Embryonic facial prominence (tissue), 1 donor: Measurements from ENCODE around the gene RSPH1.
"Not testable (repeated sequence)": the region's sequence is repeated elsewhere in the genome, so short reads cannot be mapped to it uniquely, and the experiment has no call there.

Experiments
- DNase-seq: peaks from one replicate; pipeline ENCODE4 v3.0.0-alpha.2; 2016; ENCODE audit errors: extremely low spot score

RSPH1 gene

DNA sequence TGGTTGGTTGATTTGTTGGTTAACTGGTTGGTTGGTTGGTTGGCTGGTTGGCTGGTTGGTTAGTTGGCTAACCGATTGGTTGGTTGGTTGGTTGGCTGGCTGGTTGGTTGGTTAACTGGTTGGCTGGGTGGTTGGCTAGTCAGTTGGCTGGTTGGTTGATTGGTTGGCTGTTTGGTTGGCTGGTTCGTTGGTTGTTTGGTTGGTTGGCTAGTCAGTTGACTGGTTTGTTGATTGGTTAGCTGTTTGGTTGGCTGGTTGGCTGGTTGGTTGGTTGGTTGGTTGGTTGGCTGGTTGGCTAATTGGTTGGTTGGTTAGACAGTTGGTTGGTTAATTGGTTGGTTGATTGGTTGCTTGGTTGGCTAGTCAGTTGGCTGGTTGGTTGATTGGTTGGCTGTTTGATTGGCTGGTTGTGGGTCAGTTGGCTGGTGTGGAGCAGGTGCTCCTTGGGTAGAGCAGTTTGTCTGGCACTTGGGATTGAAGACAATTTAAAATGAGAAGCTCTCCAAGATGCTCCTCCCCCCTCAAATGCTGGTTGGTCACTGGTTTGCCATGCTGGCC lies 6.9 kb downstream of the RSPH1 start:
- no peak for DNase-seq

DNA sequence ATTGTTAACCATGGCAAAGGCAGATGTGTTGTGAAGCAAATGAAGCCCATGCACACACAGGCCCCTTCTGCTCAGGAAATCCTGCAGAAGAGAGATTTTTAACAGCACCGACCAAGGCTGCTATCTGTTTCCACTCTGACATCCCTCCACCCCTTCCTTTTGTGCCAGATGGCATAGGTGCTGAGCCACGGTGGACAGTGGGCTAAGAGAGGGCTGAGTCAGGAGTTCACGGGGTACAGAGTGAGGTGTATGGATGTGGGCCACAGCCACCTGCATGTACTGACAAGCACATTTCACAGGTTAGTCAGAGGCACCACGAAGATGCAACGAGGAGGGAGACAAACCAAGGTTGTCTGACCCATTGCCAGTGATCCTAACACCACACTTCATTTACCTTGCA lies 9.5 kb downstream of the RSPH1 start:
- no peak for DNase-seq

DNA sequence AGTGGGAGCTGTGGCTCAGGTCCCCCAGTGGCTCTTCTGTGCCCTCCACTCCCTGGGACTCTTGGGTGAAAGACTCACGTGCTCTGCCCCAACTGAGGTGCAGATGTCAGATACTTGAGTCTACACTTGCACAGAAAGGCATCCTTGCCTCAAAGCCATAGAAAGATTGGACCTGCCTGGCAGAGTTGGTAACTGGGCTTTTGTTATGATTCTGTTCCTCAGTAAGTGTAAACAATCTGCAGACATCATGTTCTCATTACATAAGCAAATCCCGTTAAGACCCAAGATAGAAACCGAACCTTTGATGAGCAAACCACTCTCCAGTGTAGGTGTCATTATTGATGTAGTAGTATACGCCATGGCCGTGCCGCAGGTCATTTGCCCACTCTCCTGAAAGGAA lies 10.0 kb downstream of the RSPH1 start:
- no peak for DNase-seq

DNA sequence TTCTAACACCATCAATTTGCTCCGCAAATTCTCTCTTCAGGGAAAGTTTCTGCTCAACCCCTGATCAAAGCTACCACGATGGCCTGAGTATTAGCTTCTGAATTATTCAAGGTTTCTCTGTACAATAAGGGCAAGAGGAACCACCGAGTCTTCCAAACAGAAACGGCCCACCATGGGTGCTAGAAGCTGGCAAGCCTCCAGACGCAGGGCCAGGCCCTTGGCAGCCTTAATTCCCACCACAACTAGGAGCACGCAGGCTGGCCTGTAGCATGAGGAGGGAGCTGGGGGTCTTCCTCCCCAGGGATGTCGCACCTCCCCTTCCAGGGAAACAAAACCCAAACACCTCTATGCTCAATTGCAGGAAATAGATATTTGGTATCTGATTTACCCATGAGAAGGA lies 11.1 kb downstream of the RSPH1 start:
- DNase-seq: no peak

DNA sequence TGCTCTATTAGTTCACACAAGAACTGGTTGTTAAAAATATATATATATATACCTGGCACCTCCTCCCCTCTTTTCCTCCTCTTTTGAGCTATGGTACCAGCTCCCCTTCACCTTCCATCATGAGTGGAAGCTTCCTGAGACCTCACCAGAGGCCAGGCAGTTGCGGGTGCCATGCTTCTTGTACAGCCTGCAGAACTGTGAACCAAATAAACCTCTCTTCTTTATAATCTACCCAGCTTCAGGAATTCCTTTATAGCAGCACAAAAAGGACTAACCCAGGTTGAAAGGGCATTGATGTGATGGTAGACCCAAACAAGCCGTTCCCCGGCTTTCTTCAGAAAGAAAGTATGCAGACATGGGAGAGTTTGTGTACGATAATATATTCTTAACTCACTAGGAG lies 14.9 kb downstream of the RSPH1 start:
- DNase-seq: no peak

DNA sequence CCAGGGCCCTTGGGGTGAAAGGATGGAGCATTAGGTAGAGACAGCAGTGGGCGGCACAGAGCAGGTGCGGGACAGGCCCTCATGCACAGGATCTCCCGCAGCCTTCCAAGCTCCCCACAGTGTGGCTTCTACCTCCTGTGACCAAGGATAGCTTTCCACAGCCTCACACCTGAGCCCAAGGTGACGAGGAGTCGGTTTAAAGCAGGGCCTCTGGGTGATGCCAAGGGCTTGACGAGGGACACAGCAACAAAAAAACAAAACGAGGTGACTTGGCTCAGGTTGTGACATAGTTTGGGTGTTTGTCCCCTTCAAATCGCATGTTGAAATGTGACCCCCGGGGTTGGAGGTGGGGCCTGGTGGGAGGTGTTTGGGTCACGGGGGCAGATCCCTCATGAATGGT lies 15.3 kb downstream of the RSPH1 start:
- DNase-seq: no peak

DNA sequence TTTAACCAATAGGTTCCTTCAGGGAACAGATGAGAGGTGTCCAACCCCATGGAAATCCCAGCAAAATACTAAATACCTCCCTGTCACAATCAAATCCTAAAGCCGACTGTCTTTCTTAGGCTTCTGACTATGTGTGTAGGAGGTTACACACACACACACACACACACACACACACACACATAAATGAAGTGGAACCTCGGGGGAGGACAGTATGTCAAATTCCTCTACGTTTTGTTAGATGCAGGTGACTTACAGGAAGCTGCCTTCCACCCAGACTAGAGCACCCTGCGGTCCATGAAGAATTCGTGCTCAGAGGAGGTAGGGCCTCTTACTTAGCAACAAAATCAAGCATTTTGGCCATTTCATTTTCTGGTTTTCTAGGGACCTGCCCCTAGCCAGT lies 16.4 kb downstream of the RSPH1 start:
- no peak for DNase-seq

DNA sequence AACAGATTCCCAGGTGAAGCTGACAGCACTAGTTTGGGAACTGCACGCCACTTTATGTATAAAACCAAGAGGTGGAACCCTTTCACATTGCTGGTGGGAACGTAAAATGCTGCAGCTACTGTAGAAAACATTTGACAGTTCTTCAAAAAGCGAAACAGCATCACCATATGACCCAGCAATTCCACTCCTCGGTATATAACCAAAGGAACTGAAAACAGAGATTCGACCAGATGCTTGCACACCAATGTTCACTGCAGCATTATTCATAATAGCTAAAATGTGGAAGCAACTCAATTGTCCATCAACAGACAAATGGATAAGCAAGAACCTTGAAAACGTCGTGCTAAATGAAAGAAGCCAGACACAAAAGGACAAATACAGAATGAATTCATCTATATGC lies 17.5 kb downstream of the RSPH1 start:
- DNase-seq: no peak

DNA sequence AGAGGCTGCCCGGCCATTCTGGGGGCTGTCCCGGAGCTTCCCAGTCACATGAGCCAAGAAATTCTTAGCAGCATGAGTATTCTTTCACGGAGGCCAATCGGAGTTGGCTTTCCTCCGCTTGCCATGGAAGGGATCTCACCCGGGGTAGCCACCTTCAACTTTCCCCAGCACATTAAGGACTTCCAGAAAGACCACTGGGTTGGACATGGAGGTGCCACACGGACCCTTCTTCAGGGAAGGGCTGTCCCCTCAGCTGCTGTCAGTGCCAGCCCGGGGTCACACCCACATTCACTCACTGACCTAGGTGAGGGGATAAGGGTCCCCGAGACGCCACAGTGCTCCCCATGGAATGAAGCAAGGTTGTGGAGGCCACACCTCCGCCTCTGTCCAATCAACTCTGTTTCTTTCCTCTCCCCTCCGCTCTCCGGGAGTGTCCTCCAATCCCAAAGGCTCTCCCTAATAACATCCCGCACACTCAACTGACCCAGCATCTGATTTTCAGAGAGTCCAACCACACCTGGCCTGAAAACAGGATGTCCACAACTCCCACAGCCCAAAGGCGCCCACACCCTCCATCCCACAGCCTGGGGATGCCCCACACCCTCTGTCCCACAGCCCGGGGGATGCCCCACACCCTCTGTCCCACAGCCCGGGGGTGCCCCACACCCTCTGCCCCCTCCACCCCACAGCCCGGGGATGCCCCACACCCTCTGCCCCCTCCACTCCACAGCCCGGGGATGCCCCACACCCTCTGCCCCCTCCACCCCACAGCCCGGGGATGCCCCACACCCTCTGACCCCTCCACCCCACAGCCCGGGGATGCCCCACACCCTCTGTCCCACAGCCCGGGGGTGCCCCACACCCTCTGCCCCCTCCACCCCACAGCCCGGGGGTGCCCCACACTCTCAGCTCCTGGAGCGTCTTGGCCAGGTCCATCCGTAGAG lies 19.4 kb downstream of the RSPH1 start:
- no peak for DNase-seq

DNA sequence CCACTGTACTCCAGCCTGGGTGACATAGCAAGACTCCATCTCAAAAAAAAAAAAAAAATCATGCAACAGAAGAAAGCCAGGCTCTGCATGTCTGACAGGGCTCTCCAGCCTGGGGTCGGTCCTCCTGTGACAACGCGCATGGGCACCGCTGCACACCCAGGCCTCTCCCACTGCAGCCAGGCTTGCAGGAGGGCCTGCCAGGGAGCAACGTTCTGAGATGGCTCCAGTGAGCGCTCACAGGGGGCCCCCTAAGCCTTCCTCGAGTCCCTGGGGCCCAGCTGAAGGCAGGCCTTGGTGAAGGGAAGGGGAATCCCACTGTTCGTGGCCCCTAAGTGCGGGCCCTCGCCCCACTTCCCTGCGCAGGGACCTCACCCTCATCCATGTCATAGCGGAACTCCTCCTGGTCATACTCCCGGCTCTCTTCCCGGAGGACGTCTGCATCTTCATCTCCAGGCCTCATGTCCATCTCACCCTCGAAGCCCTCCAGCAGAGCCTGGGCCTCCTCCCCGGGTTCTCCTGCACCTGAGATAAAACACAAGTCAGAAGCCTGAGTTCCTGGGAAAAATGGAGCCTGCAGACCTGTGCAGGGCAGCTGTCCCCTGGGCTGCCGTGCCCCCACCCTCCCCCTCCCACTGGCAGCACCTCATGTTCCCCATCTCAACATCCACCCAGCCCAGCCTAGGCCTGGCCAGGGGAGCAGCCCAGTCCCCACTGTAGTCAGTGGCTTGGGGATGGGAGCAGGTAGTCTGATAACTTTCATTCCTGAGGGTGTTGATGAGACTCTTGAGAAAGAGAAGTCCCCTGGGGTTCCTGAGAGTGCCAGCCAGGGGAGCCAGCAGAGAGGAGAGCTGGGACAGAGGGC lies 20.3 kb downstream of the RSPH1 start:
- DNase-seq: no peak

DNA sequence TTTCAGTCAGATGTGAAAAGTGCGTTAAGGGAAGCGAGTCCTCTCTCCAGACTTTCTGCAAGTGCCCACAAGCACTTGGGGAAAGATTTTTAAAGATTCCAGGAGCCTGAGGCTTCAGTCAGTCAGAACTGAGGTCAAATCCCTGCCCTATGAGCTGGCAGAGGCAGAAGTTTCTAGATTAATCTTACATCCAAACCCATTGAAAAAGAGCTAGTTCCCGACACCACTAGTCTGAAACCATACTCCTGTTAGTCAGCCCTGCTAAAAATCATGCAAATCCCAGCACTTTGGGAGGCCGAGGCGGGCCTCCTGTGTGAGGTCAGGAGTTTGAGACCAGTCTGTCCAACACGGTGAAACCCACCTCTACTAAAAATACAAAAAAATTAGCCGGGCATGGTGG lies 21.0 kb downstream of the RSPH1 start:
- no peak for DNase-seq

DNA sequence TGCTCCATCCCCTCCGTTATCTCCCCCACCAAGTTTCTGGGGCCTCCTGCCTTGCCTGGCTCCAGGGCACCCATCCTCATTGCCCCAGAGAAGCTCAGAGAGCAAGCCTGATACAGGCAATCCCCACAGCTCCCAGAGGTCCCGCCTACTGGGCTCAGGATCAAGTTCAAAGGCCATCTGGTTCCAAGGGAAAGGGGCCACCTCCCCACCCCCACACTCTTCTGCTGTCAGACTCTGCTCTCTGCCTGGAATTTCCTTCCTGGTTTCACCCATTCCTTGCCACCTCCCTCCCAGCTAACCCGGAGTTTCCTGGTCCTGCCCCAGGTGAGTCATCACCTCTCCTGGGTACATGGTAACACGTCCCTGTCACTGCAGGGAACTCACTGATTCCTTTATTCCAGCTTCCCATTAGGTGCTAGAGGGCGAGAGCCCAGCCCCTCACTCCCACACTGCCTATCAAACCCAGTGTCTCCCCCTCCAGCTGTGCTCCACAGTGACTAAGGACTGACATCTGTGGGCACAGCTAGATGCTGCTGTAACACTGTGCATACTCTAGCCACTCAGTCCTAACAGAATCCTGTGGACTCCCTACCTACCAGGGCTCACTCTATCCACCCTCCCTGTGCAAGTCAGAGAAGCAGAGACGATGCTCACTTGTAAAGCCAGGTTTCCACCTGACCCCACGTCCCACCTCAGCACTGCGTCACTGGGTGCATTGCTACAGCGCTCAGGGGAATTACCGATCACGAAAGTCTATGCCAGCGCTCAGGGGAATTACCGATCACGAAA lies 21.8 kb downstream of the RSPH1 start:
- DNase-seq: no peak

DNA sequence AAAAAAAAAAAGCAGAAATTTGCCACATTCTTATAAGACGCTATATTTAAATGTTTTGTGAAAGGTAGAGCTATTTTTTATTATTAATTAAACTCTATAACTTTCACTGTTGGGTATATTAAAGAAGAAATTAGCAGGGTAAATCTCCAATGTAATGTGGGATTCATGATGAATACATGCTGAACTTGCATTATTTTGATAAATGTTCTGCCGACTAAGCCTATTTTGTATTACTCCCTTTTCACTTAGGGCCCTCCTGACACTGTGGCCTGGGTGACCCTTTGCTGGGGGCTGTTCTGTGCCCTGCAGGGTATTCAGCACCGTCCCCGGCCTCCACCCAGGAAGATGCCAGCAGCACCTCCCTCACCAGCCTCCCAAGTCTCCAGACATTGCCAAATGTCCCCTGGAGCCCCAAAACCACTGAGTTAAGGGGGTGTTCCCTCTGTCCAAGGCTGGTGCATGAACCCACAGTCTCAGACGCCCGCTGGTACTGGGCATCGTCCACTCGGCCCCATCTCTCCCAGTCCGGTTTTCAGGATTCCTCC lies 22.5 kb downstream of the RSPH1 start:
- no peak for DNase-seq

DNA sequence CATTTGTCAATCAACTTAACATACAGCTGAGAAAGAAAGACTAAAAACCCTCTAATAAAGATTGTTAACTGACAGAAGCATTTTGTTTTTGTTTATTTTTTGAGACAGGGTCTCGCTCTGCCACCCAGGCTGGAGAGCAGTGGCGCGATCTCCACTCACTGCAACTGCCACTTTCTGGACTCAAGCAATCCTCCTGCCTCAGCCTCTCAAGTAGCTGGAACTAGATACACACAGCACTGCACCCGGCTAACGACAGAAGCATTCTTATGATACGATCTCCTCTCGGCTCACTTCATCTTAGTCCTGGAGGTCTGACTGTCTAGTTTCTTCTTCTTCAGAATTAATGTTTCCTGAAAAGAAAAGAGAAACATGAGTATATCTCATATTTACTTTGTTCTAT lies 23.5 kb downstream of the RSPH1 start:
- no peak for DNase-seq

DNA sequence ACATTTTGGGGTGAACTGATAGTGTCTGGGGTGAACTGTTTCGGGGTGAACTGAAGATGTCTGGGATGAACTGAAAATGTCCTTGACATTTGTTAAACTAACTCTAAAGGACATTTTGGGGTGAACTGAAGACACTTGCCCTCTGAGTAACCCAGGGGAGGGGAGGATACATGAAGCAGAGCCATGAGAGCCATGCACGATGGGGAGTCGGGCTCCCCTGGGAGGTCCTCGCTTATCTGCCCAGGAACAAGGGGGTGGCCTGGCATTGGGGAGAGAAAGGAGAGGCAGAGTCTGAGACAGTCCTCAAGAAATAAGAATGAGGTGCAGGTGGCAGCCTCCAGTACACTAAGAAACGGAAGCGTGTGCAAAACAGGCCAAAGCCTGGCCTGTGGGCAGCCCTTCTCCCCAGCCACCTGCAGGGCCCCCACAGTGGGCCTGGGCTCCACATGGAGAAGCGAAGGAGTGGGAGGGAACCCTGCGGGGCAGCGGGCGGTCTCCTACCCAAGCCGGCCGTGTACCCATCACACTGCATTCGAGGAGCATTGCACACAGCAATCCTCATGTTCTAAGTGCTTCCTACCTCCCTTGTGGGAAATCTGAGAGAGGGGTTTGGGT lies 24.2 kb downstream of the RSPH1 start:
- DNase-seq: no peak

DNA sequence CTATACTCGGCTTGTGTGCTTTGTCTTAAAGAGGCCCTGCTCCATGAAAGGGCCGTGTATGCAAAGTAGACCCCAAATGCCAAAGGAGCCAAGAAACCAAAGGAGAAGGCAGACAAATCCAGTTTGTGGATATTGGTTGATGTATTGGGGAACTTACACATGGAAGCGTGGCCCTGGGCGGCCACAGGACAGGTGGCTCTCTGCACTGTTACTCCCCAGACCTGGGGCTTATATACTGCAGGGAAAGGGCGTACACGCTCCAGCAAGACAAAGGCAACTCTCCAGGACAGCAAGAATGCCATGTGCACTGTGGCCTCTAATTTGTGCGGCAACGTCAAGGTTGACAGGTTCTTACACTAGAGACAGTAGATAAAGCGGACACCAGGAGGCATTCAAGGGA lies 24.8 kb downstream of the RSPH1 start:
- no peak for DNase-seq

DNA sequence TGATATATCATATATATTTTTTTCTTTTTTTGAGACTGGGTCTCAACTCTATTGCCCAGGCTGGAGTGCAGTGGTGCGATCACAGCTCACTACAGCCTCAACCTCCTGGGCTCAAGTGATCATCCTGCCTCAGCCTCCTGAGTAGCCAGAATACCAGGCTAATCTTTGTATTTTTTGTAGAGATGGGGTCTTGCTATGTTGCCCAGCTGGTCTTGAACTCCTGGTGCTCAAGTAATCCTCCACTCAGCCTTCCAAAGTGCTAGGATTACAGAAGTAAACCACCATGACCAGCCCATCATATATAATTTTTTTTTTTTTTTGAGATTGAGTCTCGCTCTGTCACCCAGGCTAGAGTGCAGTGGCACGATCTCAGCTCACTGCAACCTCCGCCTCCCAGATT lies 26.3 kb downstream of the RSPH1 start:
- not testable (repeated sequence) for DNase-seq

DNA sequence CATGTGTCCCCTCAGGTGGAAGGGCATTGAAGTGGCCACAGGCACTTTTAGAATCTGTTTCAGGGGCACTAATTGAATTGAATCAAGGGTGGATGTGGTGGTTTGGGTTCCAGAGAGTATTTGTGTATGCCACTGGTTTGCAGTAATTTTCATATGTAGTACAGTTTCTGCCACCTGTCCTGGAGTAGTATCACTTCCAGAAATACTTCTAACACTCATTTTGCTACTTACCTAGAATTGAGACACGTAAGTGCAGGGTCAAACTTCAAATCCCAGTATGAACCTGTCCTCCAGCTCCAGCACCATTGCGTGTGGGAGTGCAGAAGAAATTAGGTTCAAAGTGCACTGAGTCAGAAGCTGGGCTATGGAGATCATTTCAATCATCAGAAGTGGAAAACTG lies 26.8 kb downstream of the RSPH1 start:
- no peak for DNase-seq

DNA sequence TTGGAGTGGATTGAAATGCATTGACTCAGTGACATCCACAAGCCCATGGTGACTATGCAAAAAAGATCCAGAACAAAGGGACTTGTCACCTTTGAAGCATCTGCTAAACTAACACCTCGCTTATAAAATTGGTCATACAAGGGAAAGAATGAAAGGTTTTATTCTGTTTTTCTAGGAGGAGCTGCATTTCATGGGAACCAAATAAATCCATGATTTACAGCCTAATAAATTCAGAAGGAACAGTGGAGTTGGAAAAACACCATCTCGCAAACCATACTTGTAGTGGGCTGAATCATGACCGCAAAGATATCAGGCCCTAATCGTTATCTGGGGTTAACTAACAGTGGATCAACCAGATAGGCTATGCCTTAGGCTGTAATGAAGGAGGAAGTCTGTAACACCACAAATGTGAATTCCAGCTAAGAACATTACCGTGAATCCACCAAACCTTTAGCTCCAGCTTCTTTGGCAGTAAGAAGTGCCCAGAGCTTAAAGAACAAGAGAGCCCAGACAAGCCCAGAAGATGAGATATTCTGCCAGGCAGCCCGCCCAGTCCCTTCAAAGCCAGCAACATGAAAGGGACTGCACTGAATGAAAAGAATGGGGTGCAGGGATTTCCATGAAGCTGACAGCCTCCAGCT lies 27.4 kb downstream of the RSPH1 start:
- no peak for DNase-seq

DNA sequence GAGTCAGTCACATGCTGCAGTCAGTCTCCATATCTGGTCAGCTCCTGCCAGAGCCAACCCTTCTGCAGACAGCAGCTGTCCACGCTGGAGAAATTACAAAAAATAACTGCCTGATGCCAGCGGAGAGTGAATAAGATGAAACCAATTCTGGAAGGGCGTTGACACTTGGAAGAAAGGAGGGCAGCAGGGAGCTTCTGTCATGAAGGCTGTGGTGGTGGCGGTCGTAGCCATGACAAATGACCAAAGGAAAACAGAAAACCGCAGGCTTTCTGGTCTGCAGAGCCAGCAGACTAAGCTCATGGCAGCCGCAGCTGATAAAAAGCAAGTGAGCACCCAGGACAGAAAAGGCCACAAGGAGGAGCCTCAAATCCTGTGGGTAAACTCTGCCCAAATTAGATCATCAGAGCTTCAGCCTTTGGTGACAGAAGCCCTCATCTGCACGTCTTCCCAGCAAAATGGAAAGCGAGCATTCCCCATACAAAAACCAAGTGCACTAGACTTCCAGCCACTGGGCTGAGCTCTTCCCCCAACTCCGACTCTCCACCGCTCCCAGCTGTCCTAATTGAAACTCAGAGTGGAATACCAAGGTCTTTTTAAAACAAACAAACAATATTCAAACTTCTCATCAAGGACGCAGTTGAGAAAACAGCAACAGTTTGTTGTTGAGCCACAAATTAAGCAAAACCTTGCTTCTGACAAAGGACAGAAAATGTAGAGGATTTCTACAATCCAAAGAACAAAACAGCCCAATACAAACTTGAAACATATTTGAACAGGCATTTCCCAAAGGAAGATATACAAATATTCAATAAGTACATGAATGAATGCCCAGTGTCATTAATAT lies 28.7 kb downstream of the RSPH1 start:
- no peak for DNase-seq
